Measurements from ENCODE around the gene HIPK3.

DNA sequence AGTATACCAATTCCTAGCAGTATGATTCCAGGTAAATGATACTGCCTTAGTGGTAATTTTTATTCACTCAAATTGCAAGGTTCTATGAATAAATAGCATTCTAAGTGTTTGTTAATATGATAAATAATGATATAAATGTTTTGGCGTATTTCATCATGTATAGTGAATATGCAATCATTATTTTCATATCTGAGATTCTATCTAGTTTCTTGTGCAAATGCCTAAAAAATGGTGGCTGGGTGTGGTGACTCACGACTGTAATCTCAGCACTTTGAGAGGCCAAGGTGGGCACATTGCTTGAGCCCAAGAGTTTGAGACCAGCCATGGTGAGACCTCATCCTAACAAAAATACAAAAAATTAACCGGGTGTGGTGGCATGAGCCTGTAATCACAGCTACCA, 13.9 kb downstream of the HIPK3 start:
- TF ChIP-seq, protein P1, sequence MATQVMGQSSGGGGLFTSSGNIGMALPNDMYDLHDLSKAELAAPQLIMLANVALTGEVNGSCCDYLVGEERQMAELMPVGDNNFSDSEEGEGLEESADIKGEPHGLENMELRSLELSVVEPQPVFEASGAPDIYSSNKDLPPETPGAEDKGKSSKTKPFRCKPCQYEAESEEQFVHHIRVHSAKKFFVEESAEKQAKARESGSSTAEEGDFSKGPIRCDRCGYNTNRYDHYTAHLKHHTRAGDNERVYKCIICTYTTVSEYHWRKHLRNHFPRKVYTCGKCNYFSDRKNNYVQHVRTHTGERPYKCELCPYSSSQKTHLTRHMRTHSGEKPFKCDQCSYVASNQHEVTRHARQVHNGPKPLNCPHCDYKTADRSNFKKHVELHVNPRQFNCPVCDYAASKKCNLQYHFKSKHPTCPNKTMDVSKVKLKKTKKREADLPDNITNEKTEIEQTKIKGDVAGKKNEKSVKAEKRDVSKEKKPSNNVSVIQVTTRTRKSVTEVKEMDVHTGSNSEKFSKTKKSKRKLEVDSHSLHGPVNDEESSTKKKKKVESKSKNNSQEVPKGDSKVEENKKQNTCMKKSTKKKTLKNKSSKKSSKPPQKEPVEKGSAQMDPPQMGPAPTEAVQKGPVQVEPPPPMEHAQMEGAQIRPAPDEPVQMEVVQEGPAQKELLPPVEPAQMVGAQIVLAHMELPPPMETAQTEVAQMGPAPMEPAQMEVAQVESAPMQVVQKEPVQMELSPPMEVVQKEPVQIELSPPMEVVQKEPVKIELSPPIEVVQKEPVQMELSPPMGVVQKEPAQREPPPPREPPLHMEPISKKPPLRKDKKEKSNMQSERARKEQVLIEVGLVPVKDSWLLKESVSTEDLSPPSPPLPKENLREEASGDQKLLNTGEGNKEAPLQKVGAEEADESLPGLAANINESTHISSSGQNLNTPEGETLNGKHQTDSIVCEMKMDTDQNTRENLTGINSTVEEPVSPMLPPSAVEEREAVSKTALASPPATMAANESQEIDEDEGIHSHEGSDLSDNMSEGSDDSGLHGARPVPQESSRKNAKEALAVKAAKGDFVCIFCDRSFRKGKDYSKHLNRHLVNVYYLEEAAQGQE (IDR thresholded peaks at IDR 0.05; ENCODE audit: insufficient read depth in 1 of 2, low read depth in 2 of 2, low read length in 2 of 2), result no peak
- TF ChIP-seq TAF1 (IDR thresholded peaks at IDR 0.05; ENCODE audit: borderline replicate concordance, insufficient read depth, low read length), result no peak
